ENCODE results near the gene ADD3. TPM values are rescaled to one million over a fixed set of nuclear protein-coding genes. Genes with fewer than 3 reads are reported as not detected.

Gene ADD3
- total and polyA plus RNA-seq, 10 of the 15 experiments (the other 5 are each of a cell fraction or from before 2014, with no cell fraction given), result 27.3 to 129 (median 67.8) TPM

DNA sequence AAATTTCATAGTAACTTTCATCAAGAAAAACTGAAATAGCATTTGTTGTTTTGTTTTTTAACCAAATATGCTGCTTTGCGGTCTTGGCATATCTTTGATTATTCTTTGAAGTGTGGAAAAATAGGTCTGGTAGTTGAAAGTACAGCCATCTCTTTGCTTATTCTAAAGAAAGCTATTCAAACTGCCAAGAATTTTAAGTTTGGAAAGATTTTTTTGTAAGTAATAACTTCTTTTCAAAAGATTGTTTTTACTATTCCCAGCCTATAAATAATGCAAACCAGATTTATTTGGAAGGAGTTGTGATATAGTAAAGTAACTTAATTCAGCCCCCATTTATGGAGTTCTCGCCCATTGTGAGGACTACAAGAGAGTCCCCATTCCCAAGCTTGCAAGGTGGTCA lies 87.0 kb downstream of the ADD3 start:
- POLR2A ChIA-PET, result no interaction called here
- in situ Hi-C loops (cut with MboI), result no loop called here
- WGBS (ENCODE audit: insufficient coverage, insufficient replicate concordance, low lambda C conversion rate, missing lambda C conversion rate), result 93% methylated on average over 2 of the region's 2 CpGs

DNA sequence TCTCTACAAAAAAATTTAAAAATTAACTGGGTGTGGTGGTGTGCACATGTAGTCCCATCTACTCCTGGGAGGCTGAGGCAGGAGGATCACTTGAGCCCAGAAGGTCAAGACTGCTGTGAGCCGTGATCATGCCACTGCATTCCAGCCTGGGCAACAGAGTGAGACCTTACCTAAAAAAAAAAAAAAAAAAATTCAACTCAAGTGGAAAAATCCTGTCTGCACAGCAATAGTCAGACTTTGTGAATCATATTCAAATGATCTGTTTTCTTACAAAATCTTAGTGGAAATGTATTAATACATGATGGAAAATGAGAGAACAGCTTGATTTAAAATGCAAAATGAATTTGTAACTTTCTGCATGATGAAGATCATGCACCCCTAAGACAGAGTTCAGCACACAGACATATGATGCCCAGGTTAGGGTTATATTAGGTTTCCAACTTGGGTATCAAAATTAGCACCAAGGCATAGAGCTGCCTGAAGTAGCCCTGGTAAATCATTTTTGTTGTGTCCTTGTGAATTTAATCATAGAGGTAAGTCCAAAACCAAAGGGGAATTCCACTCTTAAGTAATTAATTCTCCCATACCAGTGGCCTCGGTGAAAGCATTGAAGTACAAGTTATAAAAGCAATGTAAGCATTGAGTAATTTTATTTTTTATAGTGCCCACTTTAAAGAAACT lies 93.8 kb downstream of the ADD3 start:
- in situ Hi-C loops (cut with MboI), result no loop called here
- Histone ChIP-seq H3K4me2 (ENCODE audit: control insufficient read depth, insufficient read depth) (no peak overlapping the region), H3K36me3 (ENCODE audit: control insufficient read depth in 2 of 2, insufficient read depth in 2 of 2, low read length in 1 of 2) (0 out of 4 replicates have a peak, but pooled peaks cover 0 to 5% of the 10 kb centered on the region in 2 experiments), H2AFZ (ENCODE audit: control insufficient read depth, low read depth, low read length) (no peak overlapping the region), H4K20me1 (ENCODE audit: control insufficient read depth, insufficient read depth) (no peaks in the 10 kb centered on the region), H3K4me3 (no peak overlapping the region), H3K9ac (ENCODE audit: control insufficient read depth, insufficient read depth, low read length) (no peak overlapping the region), H3K27me3 (replicated peaks in 1 of 2; ENCODE audit: control insufficient read depth in 2 of 2, insufficient read depth in 2 of 2, low read length in 1 of 2) (no peaks in the 10 kb centered on the region), H3K4me1 (ENCODE audit: control insufficient read depth, insufficient read depth, low read length) (peaks cover 3% of the 10 kb centered on the region), H3K9me3 (replicated peaks; ENCODE audit: control insufficient read depth, insufficient read depth, low read length) (peaks cover 5% of the 10 kb centered on the region; the same call in 2 of the 3 replicates), H3K27ac (ENCODE audit: control insufficient read depth, insufficient read depth) (no peak overlapping the region), H3K79me2 (ENCODE audit: control insufficient read depth, insufficient read depth, low read length) (no peaks in the 10 kb centered on the region; the same call in 1 of the 2 replicates)
- peak; percentile 82 for ATAC-seq
- DNase-seq (ENCODE audit: low read depth, low spot score), result no peak
- CTCF ChIA-PET, result no interaction called here
- FAIRE-seq, result no peak
- POLR2A ChIA-PET, result no interaction called here
- WGBS (ENCODE audit: insufficient coverage, insufficient replicate concordance, low lambda C conversion rate, missing lambda C conversion rate), result 55% methylated on average over 2 of the region's 2 CpGs
- SMC1A ChIA-PET (ENCODE audit: uncharacterized antibody, unreplicated experiment), result interaction anchor here (0.7 kb wide), 1 partner anchor 173 kb away, joined by 3 read pairs; no protein-coding TSS in a partner anchor
- BruUV-seq (replicated peaks), result no TSS peak
- intact Hi-C loops (cut with micrococcal nuclease; ENCODE audit: unreplicated experiment), result no loop called here
- RAD21 ChIA-PET (ENCODE audit: unreplicated experiment), result no interaction called here
- TF ChIP-seq, protein P1, sequence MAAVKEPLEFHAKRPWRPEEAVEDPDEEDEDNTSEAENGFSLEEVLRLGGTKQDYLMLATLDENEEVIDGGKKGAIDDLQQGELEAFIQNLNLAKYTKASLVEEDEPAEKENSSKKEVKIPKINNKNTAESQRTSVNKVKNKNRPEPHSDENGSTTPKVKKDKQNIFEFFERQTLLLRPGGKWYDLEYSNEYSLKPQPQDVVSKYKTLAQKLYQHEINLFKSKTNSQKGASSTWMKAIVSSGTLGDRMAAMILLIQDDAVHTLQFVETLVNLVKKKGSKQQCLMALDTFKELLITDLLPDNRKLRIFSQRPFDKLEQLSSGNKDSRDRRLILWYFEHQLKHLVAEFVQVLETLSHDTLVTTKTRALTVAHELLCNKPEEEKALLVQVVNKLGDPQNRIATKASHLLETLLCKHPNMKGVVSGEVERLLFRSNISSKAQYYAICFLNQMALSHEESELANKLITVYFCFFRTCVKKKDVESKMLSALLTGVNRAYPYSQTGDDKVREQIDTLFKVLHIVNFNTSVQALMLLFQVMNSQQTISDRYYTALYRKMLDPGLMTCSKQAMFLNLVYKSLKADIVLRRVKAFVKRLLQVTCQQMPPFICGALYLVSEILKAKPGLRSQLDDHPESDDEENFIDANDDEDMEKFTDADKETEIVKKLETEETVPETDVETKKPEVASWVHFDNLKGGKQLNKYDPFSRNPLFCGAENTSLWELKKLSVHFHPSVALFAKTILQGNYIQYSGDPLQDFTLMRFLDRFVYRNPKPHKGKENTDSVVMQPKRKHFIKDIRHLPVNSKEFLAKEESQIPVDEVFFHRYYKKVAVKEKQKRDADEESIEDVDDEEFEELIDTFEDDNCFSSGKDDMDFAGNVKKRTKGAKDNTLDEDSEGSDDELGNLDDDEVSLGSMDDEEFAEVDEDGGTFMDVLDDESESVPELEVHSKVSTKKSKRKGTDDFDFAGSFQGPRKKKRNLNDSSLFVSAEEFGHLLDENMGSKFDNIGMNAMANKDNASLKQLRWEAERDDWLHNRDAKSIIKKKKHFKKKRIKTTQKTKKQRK (IDR thresholded peaks at IDR 0.05; ENCODE audit: low read depth, low read length), result no peak
- no peak for TF ChIP-seq MTA3 (IDR thresholded peaks at IDR 0.05; ENCODE audit: borderline replicate concordance, low read length)
- TF ChIP-seq, protein P2, sequence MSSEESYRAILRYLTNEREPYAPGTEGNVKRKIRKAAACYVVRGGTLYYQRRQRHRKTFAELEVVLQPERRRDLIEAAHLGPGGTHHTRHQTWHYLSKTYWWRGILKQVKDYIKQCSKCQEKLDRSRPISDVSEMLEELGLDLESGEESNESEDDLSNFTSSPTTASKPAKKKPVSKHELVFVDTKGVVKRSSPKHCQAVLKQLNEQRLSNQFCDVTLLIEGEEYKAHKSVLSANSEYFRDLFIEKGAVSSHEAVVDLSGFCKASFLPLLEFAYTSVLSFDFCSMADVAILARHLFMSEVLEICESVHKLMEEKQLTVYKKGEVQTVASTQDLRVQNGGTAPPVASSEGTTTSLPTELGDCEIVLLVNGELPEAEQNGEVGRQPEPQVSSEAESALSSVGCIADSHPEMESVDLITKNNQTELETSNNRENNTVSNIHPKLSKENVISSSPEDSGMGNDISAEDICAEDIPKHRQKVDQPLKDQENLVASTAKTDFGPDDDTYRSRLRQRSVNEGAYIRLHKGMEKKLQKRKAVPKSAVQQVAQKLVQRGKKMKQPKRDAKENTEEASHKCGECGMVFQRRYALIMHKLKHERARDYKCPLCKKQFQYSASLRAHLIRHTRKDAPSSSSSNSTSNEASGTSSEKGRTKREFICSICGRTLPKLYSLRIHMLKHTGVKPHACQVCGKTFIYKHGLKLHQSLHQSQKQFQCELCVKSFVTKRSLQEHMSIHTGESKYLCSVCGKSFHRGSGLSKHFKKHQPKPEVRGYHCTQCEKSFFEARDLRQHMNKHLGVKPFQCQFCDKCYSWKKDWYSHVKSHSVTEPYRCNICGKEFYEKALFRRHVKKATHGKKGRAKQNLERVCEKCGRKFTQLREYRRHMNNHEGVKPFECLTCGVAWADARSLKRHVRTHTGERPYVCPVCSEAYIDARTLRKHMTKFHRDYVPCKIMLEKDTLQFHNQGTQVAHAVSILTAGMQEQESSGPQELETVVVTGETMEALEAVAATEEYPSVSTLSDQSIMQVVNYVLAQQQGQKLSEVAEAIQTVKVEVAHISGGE (CRISPR knock-in tag; IDR thresholded peaks at IDR 0.05), result no peak
- TF ChIP-seq, protein P3, sequence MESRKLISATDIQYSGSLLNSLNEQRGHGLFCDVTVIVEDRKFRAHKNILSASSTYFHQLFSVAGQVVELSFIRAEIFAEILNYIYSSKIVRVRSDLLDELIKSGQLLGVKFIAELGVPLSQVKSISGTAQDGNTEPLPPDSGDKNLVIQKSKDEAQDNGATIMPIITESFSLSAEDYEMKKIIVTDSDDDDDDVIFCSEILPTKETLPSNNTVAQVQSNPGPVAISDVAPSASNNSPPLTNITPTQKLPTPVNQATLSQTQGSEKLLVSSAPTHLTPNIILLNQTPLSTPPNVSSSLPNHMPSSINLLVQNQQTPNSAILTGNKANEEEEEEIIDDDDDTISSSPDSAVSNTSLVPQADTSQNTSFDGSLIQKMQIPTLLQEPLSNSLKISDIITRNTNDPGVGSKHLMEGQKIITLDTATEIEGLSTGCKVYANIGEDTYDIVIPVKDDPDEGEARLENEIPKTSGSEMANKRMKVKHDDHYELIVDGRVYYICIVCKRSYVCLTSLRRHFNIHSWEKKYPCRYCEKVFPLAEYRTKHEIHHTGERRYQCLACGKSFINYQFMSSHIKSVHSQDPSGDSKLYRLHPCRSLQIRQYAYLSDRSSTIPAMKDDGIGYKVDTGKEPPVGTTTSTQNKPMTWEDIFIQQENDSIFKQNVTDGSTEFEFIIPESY (IDR thresholded peaks at IDR 0.05), result no peak

More for the DNA sequence above, 87.0 kb downstream of the ADD3 start:
- Histone ChIP-seq H4K20me1 (ENCODE audit: control insufficient read depth, insufficient read depth) (no peaks in the 10 kb centered on the region), H3K36me3 (ENCODE audit: control insufficient read depth in 2 of 2, insufficient read depth in 2 of 2, low read length in 1 of 2) (no peaks in the 10 kb centered on the region), H3K9ac (ENCODE audit: control insufficient read depth, insufficient read depth, low read length) (no peak overlapping the region), H3K4me2 (ENCODE audit: control insufficient read depth, insufficient read depth) (no peak overlapping the region), H3K4me3 (no peak overlapping the region), H3K9me3 (replicated peaks; ENCODE audit: control insufficient read depth, insufficient read depth, low read length) (no peaks in the 10 kb centered on the region; the same call in 2 of the 3 replicates), H2AFZ (ENCODE audit: control insufficient read depth, low read depth, low read length) (no peak overlapping the region), H3K27me3 (replicated peaks in 1 of 2; ENCODE audit: control insufficient read depth in 2 of 2, insufficient read depth in 2 of 2, low read length in 1 of 2) (no peaks in the 10 kb centered on the region), H3K27ac (ENCODE audit: control insufficient read depth, insufficient read depth) (no peak overlapping the region), H3K4me1 (ENCODE audit: control insufficient read depth, insufficient read depth, low read length) (peaks cover 5% of the 10 kb centered on the region; the same call in 1 of the 2 replicates), H3K79me2 (ENCODE audit: control insufficient read depth, insufficient read depth, low read length) (no peaks in the 10 kb centered on the region; the same call in 1 of the 2 replicates)
- intact Hi-C loops (cut with micrococcal nuclease; ENCODE audit: unreplicated experiment), result no loop called here
- CTCF ChIA-PET, result interaction anchor here (0.8 to 2.5 kb wide), 6 partner anchors 10 to 118 kb away, joined by 3 to 7 read pairs (median 4); no protein-coding TSS in a partner anchor
- RAD21 ChIA-PET (ENCODE audit: unreplicated experiment), result interaction anchor here (0.7 to 0.9 kb wide), 3 partner anchors 11 to 60 kb away, joined by 3 to 4 read pairs (median 3); no protein-coding TSS in a partner anchor
- ATAC-seq (no peak), DNase-seq (ENCODE audit: low read depth, low spot score) (no peak), FAIRE-seq (no peak)
- SMC1A ChIA-PET (ENCODE audit: uncharacterized antibody, unreplicated experiment), result interaction anchor here (0.6 to 2.9 kb wide), 14 partner anchors 9 to 116 kb away, joined by 3 to 9 read pairs (median 4); no protein-coding TSS in a partner anchor
- no TSS peak for BruUV-seq (replicated peaks)
- TF ChIP-seq, protein P4, sequence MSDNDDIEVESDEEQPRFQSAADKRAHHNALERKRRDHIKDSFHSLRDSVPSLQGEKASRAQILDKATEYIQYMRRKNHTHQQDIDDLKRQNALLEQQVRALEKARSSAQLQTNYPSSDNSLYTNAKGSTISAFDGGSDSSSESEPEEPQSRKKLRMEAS (IDR thresholded peaks at IDR 0.05; ENCODE audit: low read depth, low read length), result no peak

Measured in GM12878 (cell line).